Hepatocyte (in vitro differentiated cells): ENCODE measurements around the gene SLC25A3. TPM values are rescaled to one million over a fixed set of nuclear protein-coding genes. Genes with fewer than 3 reads are reported as not detected.
A peak's percentile ranks its signal among the peaks of the same experiment; 100 is the strongest.
"Not testable (repeated sequence)": the region's sequence is repeated elsewhere in the genome, so short reads cannot be mapped to it uniquely, and the experiment has no call there.

Experiments used
- DNase-seq: peaks from one replicate; pipeline ENCODE4 v3.0.0-alpha.2; 2016; ENCODE audit warnings: low spot score
- H2AFZ ChIP-seq: fragments of 200-600 bp; sonication (generic); 2 replicates; pipeline ENCODE4 v1.6.0; 2016; ENCODE audit warnings: antibody characterized with exemption, mild to moderate bottlenecking
- H3K27ac ChIP-seq: fragments of 200-600 bp; sonication (generic); 2 replicates; pipeline ENCODE4 v1.5.1; 2016; ENCODE audit warnings: mild to moderate bottlenecking
- H3K27me3 ChIP-seq: fragments of 200-600 bp; sonication (generic); 2 replicates; pipeline ENCODE4 v1.6.1; 2016
- H3K36me3 ChIP-seq: fragments of 200-600 bp; sonication (generic); replicated peaks from 2 replicates; pipeline ENCODE4 v1.5.1; 2016; ENCODE audit warnings: low read depth; ENCODE audit not compliant: insufficient read depth
- H3K4me1 ChIP-seq: fragments of 200-600 bp; sonication (generic); 2 replicates; pipeline ENCODE4 v1.5.1; 2016; ENCODE audit warnings: mild to moderate bottlenecking, moderate library complexity; ENCODE audit not compliant: insufficient read depth
- H3K4me2 ChIP-seq: fragments of 200-600 bp; sonication (generic); 2 replicates; pipeline ENCODE4 v1.6.0; 2016
- H3K4me3 ChIP-seq: fragments of 200-600 bp; sonication (generic); 2 replicates; pipeline ENCODE4 v1.5.1; 2016; ENCODE audit warnings: mild to moderate bottlenecking
- H3K79me2 ChIP-seq: fragments of 200-600 bp; sonication (generic); 2 replicates; pipeline ENCODE4 v1.6.0; 2017; ENCODE audit warnings: mild to moderate bottlenecking
- H3K9me2 ChIP-seq: fragments of 200-600 bp; sonication (generic); replicated peaks from 2 replicates; pipeline ENCODE4 v1.6.0; 2017; ENCODE audit warnings: mild to moderate bottlenecking; ENCODE audit not compliant: insufficient read depth
- H3K9me3 ChIP-seq: fragments of 200-600 bp; sonication (generic); 2 replicates; pipeline ENCODE4 v1.5.1; 2016; ENCODE audit warnings: low read depth, mild to moderate bottlenecking
- H4K20me1 ChIP-seq: fragments of 200-600 bp; sonication (generic); 2 replicates; pipeline ENCODE4 v1.6.0; 2016; ENCODE audit warnings: mild to moderate bottlenecking; ENCODE audit not compliant: insufficient read depth, poor library complexity, severe bottlenecking
- CTCF ChIP-seq: fragments of 200-600 bp; sonication (generic); IDR thresholded peaks from 2 replicates; pipeline ENCODE4 v1.5.1; 2016; ENCODE audit warnings: antibody characterized with exemption, mild to moderate bottlenecking; ENCODE audit not compliant: poor library complexity
- EZH2 ChIP-seq: fragments of 200-600 bp; sonication (generic); IDR thresholded peaks from 2 replicates; pipeline ENCODE4 v1.6.1; 2016; ENCODE audit warnings: antibody characterized with exemption, mild to moderate bottlenecking, borderline replicate concordance
- EZH2phosphoT487 ChIP-seq: fragments of 200-600 bp; sonication (generic); IDR thresholded peaks from one replicate; pipeline ENCODE4 v1.6.1; 2018; ENCODE audit warnings: antibody characterized with exemption, mild to moderate bottlenecking, low read depth, moderate library complexity; ENCODE audit not compliant: unreplicated experiment, severe bottlenecking
- whole genome bisulfite sequencing: methylation state at CpG from one replicate; pipeline ENCODE4 v1.1.6; 2016; ENCODE audit warnings: low lambda C conversion rate; ENCODE audit errors: missing lambda C conversion rate; 5-methylcytosine and 5-hydroxymethylcytosine counted together
- polyA plus RNA-seq: library from polyadenylated mRNA; unstranded; fragments of >200 nt; fragmentation: Nextera tagmentation; extraction: Ambion mirVana; gene quantifications from 2 replicates; pipeline ENCODE4 v1.2.1, GENCODE V29; 2016
- total RNA-seq: library from RNA; depleted of rRNA; stranded (reverse); fragments of >200 nt; gene quantifications from 2 replicates; pipeline ENCODE4 v1.2.3, GENCODE V29; 2014

Gene SLC25A3
- total and polyA plus RNA-seq, 2 experiments from 2014 or later = 423 to 871 TPM

GRCh38 chr12:98639491-98639890 is 46.0 kb downstream of the SLC25A3 start:
- WGBS = 93% methylated on average over 3 of the region's 3 CpGs
- TF ChIP-seq EZH2phosphoT487 (no peak), CTCF (no peak), EZH2 (no peak)
- Histone ChIP-seq H3K4me2 (no peak overlapping the region), H3K4me1 (no peaks in the 10 kb centered on the region), H3K36me3 (no peaks in the 10 kb centered on the region), H3K79me2 (peaks cover 55% of the 10 kb centered on the region), H3K27me3 (no peaks in the 10 kb centered on the region), H3K27ac (no peak overlapping the region), H3K4me3 (no peak overlapping the region), H2AFZ (no peak overlapping the region), H4K20me1 (no peaks in the 10 kb centered on the region), H3K9me3 (no peaks in the 10 kb centered on the region), H3K9me2 (no peaks in the 10 kb centered on the region)
- no peak for DNase-seq

- not testable (repeated sequence) for H3K9me2 ChIP-seq, H4K20me1 ChIP-seq, H3K9me3 ChIP-seq, DNase-seq, H3K36me3 ChIP-seq, H2AFZ ChIP-seq, H3K27ac ChIP-seq, H3K27me3 ChIP-seq, H3K4me1 ChIP-seq, H3K4me3 ChIP-seq
- WGBS = 99% methylated on average over 5 of the region's 5 CpGs
- Histone ChIP-seq H3K79me2 (peaks cover 71% of the 10 kb centered on the region), H3K4me2 (peak overlapping the region; percentile 93)
Measured at GRCh38 chr12:98642801-98643200, 49.3 kb downstream of the SLC25A3 start.

GRCh38 chr12:98644433-98644711 is 50.9 kb downstream of the SLC25A3 start:
- Histone ChIP-seq H3K9me2 (no peaks in the 10 kb centered on the region), H3K27me3 (no peaks in the 10 kb centered on the region), H4K20me1 (no peaks in the 10 kb centered on the region), H2AFZ (peak overlapping the region; percentile 70), H3K27ac (peak overlapping the region; percentile 92), H3K79me2 (peaks cover 71% of the 10 kb centered on the region), H3K4me1 (peaks cover 5% of the 10 kb centered on the region), H3K36me3 (no peaks in the 10 kb centered on the region), H3K4me2 (peak overlapping the region; percentile 93), H3K4me3 (peak overlapping the region; percentile 56), H3K9me3 (no peaks in the 10 kb centered on the region)
- WGBS = 3% methylated on average over 20 of the region's 20 CpGs
- no peak for TF ChIP-seq EZH2
- no peak for TF ChIP-seq EZH2phosphoT487
- peak; percentile 12 for TF ChIP-seq CTCF
- peak; percentile 62 for DNase-seq

- peak; percentile 99 for DNase-seq
- peak within 1 kb of the TSS; percentile 77 for H3K4me3 ChIP-seq
- no peaks in the 10 kb centered on the region for H3K9me3 ChIP-seq
- no peaks in the 10 kb centered on the region for H3K27me3 ChIP-seq
- H3K4me1 ChIP-seq = peaks cover 5% of the 10 kb centered on the region
- no peaks in the 10 kb centered on the region for H3K36me3 ChIP-seq
- peak within 1 kb of the TSS; percentile 93 for H3K4me2 ChIP-seq
- H3K79me2 ChIP-seq = peaks cover 67% of the 10 kb centered on the region
- TF ChIP-seq EZH2phosphoT487 (no peak), CTCF (no peak), EZH2 (no peak)
- under 1% methylated on average over 88 of the region's 91 CpGs for WGBS
- peak within 1 kb of the TSS; percentile 75 for H2AFZ ChIP-seq
- H4K20me1 ChIP-seq = no peaks in the 10 kb centered on the region
- H3K9me2 ChIP-seq = no peaks in the 10 kb centered on the region
- H3K27ac ChIP-seq = peak within 1 kb of the TSS; percentile 92
Measured at GRCh38 chr12:98644712-98645571, 51.5 kb downstream of the SLC25A3 start, which contains the start of the genes APAF1 and IKBIP. Gene APAF1 (plus strand): TSS chr12:98645290. CDS start chr12:98648360, 3,070 bp downstream. Gene IKBIP (minus strand): TSS chr12:98644788. CDS start chr12:98644701, 87 bp downstream.
